ENCODE data around the gene VAT1L.

Gene VAT1L

GRCh38 chr16:77758508-77758907 is 29.9 kb upstream of the VAT1L start:
- no peaks in the 10 kb centered on the region for H3K36me3 ChIP-seq
- H3K4me3 ChIP-seq, result no peak overlapping the region
- no peak overlapping the region for H3K4me2 ChIP-seq
- H3K9ac ChIP-seq, result no peak overlapping the region
- H3K27me3 ChIP-seq, result no peaks in the 10 kb centered on the region
- H4K20me1 ChIP-seq, result no peaks in the 10 kb centered on the region
- TF ChIP-seq Cebpa-rat (IDR thresholded peaks at IDR 0.05), result no peak
- no peak overlapping the region for H3K27ac ChIP-seq
- no peaks in the 10 kb centered on the region for H3K4me1 ChIP-seq
- no peaks in the 10 kb centered on the region for H3K9me3 ChIP-seq (replicated peaks in 1 of 11)

- Histone ChIP-seq H3K27ac (no peak overlapping the region), H3K4me1 (no peaks in the 10 kb centered on the region), H3K36me3 (no peaks in the 10 kb centered on the region), H3K9ac (no peak overlapping the region), H4K20me1 (no peaks in the 10 kb centered on the region), H3K4me3 (no peak overlapping the region), H3K4me2 (no peak overlapping the region), H3K27me3 (no peaks in the 10 kb centered on the region), H3K9me3 (replicated peaks in 1 of 11) (no peaks in the 10 kb centered on the region)
- no peak for TF ChIP-seq Cebpa-rat (IDR thresholded peaks at IDR 0.05)
These were observed 29.2 kb upstream of the VAT1L start for GRCh38 chr16:77759201-77759600.

GRCh38 chr16:77759821-77760220 is 28.5 kb upstream of the VAT1L start:
- H3K4me1 ChIP-seq, result no peaks in the 10 kb centered on the region
- H3K9ac ChIP-seq, result no peak overlapping the region
- H3K4me2 ChIP-seq, result no peak overlapping the region
- no peaks in the 10 kb centered on the region for H4K20me1 ChIP-seq
- TF ChIP-seq Cebpa-rat (IDR thresholded peaks at IDR 0.05), result no peak
- no peaks in the 10 kb centered on the region for H3K27me3 ChIP-seq
- no peak overlapping the region for H3K27ac ChIP-seq
- no peaks in the 10 kb centered on the region for H3K9me3 ChIP-seq (replicated peaks in 1 of 11)
- H3K4me3 ChIP-seq, result no peak overlapping the region
- no peaks in the 10 kb centered on the region for H3K36me3 ChIP-seq

GRCh38 chr16:77760800-77761199 is 27.6 kb upstream of the VAT1L start:
- no peak overlapping the region for H3K4me3 ChIP-seq
- H3K4me2 ChIP-seq, result no peak overlapping the region
- H3K27me3 ChIP-seq, result no peaks in the 10 kb centered on the region
- no peak overlapping the region for H3K9ac ChIP-seq
- no peaks in the 10 kb centered on the region for H4K20me1 ChIP-seq
- H3K27ac ChIP-seq, result no peak overlapping the region
- H3K9me3 ChIP-seq (replicated peaks in 1 of 11), result no peaks in the 10 kb centered on the region
- H3K4me1 ChIP-seq, result no peaks in the 10 kb centered on the region
- H3K36me3 ChIP-seq, result no peaks in the 10 kb centered on the region
- TF ChIP-seq Cebpa-rat (IDR thresholded peaks at IDR 0.05), result no peak

DNA sequence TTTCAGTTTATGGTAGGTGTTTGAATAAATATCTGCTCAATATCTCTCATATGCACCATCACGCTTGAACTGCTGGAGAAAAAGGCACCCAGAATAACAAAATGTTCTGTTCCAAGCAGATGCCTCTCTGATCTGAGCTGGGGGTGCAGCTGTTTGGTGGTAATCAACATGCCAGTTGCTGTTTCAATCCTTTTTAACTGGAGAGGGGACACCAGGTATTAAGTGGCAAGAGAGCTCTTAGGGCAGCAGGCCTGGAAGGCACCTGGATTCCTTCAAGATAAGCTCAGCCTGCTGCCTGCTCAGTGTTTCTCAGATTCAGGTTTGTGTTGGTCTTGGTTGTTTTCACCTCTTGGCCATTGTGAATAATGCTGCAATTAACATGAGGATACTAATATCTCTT is 27.2 kb upstream of the VAT1L start:
- TF ChIP-seq Cebpa-rat (IDR thresholded peaks at IDR 0.05), result no peak
- no peaks in the 10 kb centered on the region for H4K20me1 ChIP-seq
- H3K27ac ChIP-seq, result no peak overlapping the region
- no peaks in the 10 kb centered on the region for H3K4me1 ChIP-seq
- H3K4me3 ChIP-seq, result no peak overlapping the region
- no peak overlapping the region for H3K9ac ChIP-seq
- H3K4me2 ChIP-seq, result no peak overlapping the region
- H3K9me3 ChIP-seq (replicated peaks in 1 of 11), result no peaks in the 10 kb centered on the region
- H3K27me3 ChIP-seq, result no peaks in the 10 kb centered on the region
- no peaks in the 10 kb centered on the region for H3K36me3 ChIP-seq

DNA sequence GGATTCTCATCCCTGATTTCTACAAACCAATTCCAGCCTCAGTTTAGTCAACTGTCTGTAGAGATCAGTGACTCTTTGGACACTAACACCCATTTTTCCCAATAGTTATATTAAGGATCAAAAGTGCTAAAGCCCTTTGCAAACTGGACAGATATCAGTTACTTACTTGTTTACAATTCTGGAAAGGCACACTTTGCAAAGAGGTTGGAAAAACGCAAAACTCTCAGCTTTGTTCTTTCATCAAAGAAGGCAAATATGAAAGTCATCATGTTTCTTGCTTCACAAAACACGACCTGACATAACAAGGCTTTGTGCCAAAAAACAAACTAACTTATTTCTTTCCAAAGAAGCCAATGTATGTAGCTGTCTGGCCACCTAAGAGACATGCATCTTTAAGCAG is 26.1 kb upstream of the VAT1L start:
- Histone ChIP-seq H3K9ac (no peak overlapping the region), H3K4me3 (no peak overlapping the region), H3K27me3 (no peaks in the 10 kb centered on the region), H3K27ac (no peak overlapping the region), H3K4me1 (no peaks in the 10 kb centered on the region), H4K20me1 (no peaks in the 10 kb centered on the region), H3K9me3 (replicated peaks in 1 of 11) (no peaks in the 10 kb centered on the region), H3K36me3 (no peaks in the 10 kb centered on the region), H3K4me2 (no peak overlapping the region)
- TF ChIP-seq Cebpa-rat (IDR thresholded peaks at IDR 0.05), result no peak

DNA sequence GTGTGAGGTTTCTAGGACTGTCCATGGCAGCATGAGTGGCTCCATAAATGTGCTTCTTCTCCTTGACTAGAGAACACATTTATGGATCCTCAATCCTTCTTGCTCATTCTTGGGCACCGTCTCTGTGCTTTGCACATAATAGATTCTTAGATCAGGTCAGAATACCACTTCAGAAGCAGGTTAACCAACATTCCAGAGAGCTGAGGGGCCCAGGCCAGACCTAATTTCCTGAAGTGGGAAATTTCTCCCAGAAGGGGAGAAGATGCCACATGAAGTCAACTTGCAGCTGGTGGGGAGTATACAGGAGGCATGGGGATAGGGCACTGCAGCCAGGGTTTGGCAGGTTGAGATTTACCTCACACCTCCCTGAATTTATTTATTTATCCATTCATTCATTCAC is 24.4 kb upstream of the VAT1L start:
- H3K4me1 ChIP-seq, result no peaks in the 10 kb centered on the region
- no peak overlapping the region for H3K27ac ChIP-seq
- no peak overlapping the region for H3K9ac ChIP-seq
- H4K20me1 ChIP-seq, result no peaks in the 10 kb centered on the region
- H3K4me3 ChIP-seq, result no peak overlapping the region
- no peaks in the 10 kb centered on the region for H3K9me3 ChIP-seq (replicated peaks in 1 of 11)
- H3K27me3 ChIP-seq, result no peaks in the 10 kb centered on the region
- H3K4me2 ChIP-seq, result no peak overlapping the region
- no peak for TF ChIP-seq Cebpa-rat (IDR thresholded peaks at IDR 0.05)
- H3K36me3 ChIP-seq, result no peaks in the 10 kb centered on the region

- Histone ChIP-seq H3K9me3 (replicated peaks in 1 of 11) (no peaks in the 10 kb centered on the region), H3K4me1 (no peaks in the 10 kb centered on the region), H3K36me3 (no peaks in the 10 kb centered on the region), H3K4me3 (no peak overlapping the region), H4K20me1 (no peaks in the 10 kb centered on the region), H3K9ac (no peak overlapping the region), H3K27me3 (no peaks in the 10 kb centered on the region), H3K4me2 (no peak overlapping the region), H3K27ac (no peak overlapping the region)
- TF ChIP-seq Cebpa-rat (IDR thresholded peaks at IDR 0.05), result no peak
These were observed 21.2 kb upstream of the VAT1L start for GRCh38 chr16:77767211-77767610.

GRCh38 chr16:77767826-77768225 is 20.5 kb upstream of the VAT1L start:
- Histone ChIP-seq H4K20me1 (no peaks in the 10 kb centered on the region), H3K27me3 (no peaks in the 10 kb centered on the region), H3K4me3 (no peak overlapping the region), H3K4me1 (no peaks in the 10 kb centered on the region), H3K36me3 (no peaks in the 10 kb centered on the region), H3K9me3 (replicated peaks in 1 of 11) (no peaks in the 10 kb centered on the region), H3K4me2 (0 out of 22 replicates have a peak overlapping the region, but pooled peaks of 1 of the 11 experiments have one; percentile 6), H3K9ac (no peak overlapping the region), H3K27ac (no peak overlapping the region)
- no peak for TF ChIP-seq Cebpa-rat (IDR thresholded peaks at IDR 0.05)

- Histone ChIP-seq H3K36me3 (no peaks in the 10 kb centered on the region), H3K27me3 (no peaks in the 10 kb centered on the region), H3K9ac (no peak overlapping the region), H3K9me3 (replicated peaks in 1 of 11) (no peaks in the 10 kb centered on the region), H3K4me1 (no peaks in the 10 kb centered on the region), H4K20me1 (no peaks in the 10 kb centered on the region), H3K27ac (no peak overlapping the region), H3K4me3 (no peak overlapping the region), H3K4me2 (no peak overlapping the region)
- TF ChIP-seq Cebpa-rat (IDR thresholded peaks at IDR 0.05), result no peak
These were observed 12.2 kb upstream of the VAT1L start for GRCh38 chr16:77775911-77776909.
